Subcutaneous abdominal adipose tissue (tissue), 5 donors: ENCODE measurements around the gene NSF.
"Not testable (repeated sequence)": the region's sequence is repeated elsewhere in the genome, so short reads cannot be mapped to it uniquely, and the experiment has no call there.

ENCODE experiments used
- H3K27ac ChIP-seq: one replicate; pipeline ENCODE4 v1.7.0; 2013; ENCODE audit warnings: low read depth, mild to moderate bottlenecking, inconsistent platforms, low read length, moderate library complexity
- H3K27me3 ChIP-seq, 5 donors: one replicate each; pipeline ENCODE4 v1.7.0; 2013; ENCODE audit warnings: low read length in 5 of 5, inconsistent platforms in 1 of 5; ENCODE audit not compliant: control insufficient read depth in 5 of 5, insufficient read depth in 4 of 5
- H3K36me3 ChIP-seq, 5 donors: one replicate each; pipeline ENCODE4 v1.7.0; 2013; ENCODE audit warnings: low read length in 5 of 5; ENCODE audit not compliant: control insufficient read depth in 5 of 5, insufficient read depth in 5 of 5
- H3K4me1 ChIP-seq, 5 donors: one replicate each; pipeline ENCODE4 v1.7.0; 2013; ENCODE audit warnings: low read length in 5 of 5, mild to moderate bottlenecking in 3 of 5, moderate library complexity in 1 of 5; ENCODE audit not compliant: control insufficient read depth in 5 of 5, insufficient read depth in 5 of 5
- H3K4me3 ChIP-seq, 5 donors: one replicate each; pipeline ENCODE4 v1.7.0; 2013; ENCODE audit warnings: low read length in 5 of 5, low read depth in 1 of 5
- H3K9ac ChIP-seq, 5 donors: one replicate each; pipeline ENCODE4 v1.7.0; 2013; ENCODE audit warnings: low read length in 5 of 5, mild to moderate bottlenecking in 4 of 5, moderate library complexity in 3 of 5
- H3K9me3 ChIP-seq, 5 donors: one replicate each; pipeline ENCODE4 v1.7.0; 2013; ENCODE audit warnings: low read length in 5 of 5; ENCODE audit not compliant: control insufficient read depth in 5 of 5
- donor health status: healthy.
- donor health status: healthy.
- donor health status: healthy.
- donor health status: healthy.
- donor health status: healthy.

Gene NSF

DNA sequence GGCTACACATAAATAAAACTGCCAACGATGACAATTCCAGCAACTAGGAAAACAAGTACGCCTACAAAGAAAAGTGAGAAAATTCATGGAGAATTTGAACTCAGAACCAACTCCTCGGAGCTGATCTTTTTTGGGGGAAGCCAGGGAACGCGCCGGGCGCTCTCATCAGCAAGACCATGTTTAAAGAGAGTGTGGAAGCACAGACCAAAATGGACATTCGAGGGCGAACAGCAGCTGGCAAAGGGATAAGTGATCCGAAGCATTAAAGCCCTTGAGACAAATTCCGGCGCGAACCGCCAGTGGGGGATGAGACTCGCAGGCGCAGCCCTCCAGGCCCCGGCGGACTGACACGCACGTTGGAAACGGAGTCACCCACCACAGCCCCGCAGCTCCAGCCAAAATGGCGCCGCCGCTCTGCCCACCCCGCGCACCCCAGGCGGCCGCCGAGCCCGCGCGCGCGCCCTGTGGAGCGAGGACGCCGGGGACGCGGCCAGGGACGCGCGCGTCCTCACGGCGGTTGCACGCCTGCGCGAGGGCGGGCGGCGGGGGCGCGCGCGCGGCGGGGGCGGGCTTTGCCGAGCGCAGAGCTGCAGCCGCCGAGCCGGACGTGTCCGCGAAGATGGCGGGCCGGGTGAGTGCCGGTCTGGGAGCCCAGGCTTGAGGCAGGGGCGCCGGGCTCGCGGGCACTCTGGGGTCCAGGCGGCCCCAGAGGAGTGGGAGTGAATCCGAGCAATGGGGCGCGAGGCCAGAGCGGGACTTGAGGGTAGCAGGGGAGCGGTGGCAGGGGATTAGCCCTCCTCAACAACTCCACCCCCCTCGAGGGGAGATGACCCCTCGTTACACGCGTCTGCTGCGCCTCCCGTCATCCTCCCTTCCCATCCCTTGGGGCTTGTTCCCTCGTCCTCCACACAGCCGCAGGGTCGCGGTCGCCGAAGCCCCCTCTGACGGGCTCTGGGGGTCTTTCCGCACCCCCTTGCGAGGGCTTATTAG, at the start of gene NSF:
NSF (plus strand) TSS at position 513 of the 990 bp plus-strand sequence; CDS start at position 620, 107 bp downstream.
- H3K27ac ChIP-seq, H3K9me3 ChIP-seq, H3K4me3 ChIP-seq, H3K36me3 ChIP-seq, H3K9ac ChIP-seq, H3K4me1 ChIP-seq, H3K27me3 ChIP-seq: not testable (repeated sequence)

DNA sequence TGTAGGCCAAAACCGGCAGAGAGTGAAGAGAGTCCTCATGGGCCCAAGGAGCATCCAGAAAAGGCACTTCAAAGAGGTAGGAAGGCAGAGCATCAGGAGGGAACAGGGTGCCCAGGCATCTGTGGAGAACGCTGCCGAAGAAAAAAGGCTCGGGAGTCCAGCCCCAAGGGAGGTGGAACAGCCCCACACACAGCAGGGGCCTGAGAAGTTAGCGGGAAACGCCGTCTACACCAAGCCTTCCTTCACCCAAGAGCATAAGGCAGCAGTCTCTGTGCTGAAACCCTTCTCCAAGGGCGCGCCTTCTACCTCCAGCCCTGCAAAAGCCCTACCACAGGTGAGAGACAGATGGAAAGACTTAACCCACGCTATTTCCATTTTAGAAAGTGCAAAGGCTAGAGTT, 41.9 kb upstream of the NSF start:
- H3K27me3 ChIP-seq, H3K9ac ChIP-seq, H3K4me1 ChIP-seq, H3K4me3 ChIP-seq, H3K36me3 ChIP-seq, H3K27ac ChIP-seq, H3K9me3 ChIP-seq: not testable (repeated sequence)

- H3K27ac ChIP-seq, H3K27me3 ChIP-seq, H3K36me3 ChIP-seq, H3K9ac ChIP-seq, H3K9me3 ChIP-seq, H3K4me1 ChIP-seq, H3K4me3 ChIP-seq: not testable (repeated sequence)
These were observed 31.3 kb upstream of the NSF start for GRCh38 chr17:46559155-46559554.

DNA sequence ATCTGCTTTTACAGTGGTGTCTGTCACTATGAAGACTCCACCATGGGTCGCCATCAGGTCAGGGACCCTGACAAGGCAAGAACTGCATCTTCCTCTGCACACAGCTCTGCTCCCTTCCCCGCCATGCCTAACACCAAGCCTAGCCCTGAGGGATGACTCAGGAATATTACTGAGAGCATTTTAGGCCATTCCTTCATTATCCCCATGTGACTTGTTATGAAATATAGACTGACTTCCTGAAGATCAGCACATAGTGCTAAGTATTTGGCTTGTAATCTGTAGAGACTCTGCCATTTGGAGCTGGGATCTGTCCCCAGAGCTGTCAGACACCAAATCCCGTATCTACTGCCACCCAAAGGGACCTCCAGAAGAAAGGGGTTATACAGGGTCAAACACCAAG, 30.4 kb upstream of the NSF start:
- H3K4me1 ChIP-seq, result not testable (repeated sequence)

GRCh38 chr17:46566284-46566683, 24.2 kb upstream of the NSF start:
- not testable (repeated sequence) for H3K4me1 ChIP-seq, H3K9me3 ChIP-seq, H3K27me3 ChIP-seq, H3K27ac ChIP-seq, H3K36me3 ChIP-seq, H3K9ac ChIP-seq, H3K4me3 ChIP-seq

More for the DNA sequence above, 30.4 kb upstream of the NSF start:
- not testable (repeated sequence) for H3K9ac ChIP-seq, H3K27me3 ChIP-seq, H3K36me3 ChIP-seq, H3K4me3 ChIP-seq, H3K9me3 ChIP-seq, H3K27ac ChIP-seq

DNA sequence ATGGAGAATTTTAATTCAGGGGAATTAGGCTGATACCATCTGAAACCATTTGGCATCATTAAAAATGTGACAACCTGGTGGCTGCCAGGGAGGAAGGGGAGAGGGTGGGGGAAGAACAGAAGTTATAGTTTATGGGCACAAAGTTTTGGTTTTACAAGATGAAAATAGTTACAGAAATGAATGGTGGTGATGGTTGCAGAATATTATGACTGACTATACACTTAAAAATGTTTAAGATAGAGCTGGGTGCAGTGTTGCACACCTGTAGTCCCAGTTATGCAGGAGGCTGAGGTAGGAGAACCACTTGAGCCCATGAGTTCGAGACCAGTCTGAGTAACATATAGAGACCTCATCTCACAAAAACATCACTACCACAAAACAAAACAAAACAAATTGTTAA, 23.5 kb upstream of the NSF start:
- H3K9ac ChIP-seq, H3K4me3 ChIP-seq, H3K27me3 ChIP-seq, H3K9me3 ChIP-seq, H3K36me3 ChIP-seq, H3K27ac ChIP-seq, H3K4me1 ChIP-seq: not testable (repeated sequence)

GRCh38 chr17:46571796-46572195, 18.7 kb upstream of the NSF start:
- H3K4me1 ChIP-seq, result not testable (repeated sequence)

DNA sequence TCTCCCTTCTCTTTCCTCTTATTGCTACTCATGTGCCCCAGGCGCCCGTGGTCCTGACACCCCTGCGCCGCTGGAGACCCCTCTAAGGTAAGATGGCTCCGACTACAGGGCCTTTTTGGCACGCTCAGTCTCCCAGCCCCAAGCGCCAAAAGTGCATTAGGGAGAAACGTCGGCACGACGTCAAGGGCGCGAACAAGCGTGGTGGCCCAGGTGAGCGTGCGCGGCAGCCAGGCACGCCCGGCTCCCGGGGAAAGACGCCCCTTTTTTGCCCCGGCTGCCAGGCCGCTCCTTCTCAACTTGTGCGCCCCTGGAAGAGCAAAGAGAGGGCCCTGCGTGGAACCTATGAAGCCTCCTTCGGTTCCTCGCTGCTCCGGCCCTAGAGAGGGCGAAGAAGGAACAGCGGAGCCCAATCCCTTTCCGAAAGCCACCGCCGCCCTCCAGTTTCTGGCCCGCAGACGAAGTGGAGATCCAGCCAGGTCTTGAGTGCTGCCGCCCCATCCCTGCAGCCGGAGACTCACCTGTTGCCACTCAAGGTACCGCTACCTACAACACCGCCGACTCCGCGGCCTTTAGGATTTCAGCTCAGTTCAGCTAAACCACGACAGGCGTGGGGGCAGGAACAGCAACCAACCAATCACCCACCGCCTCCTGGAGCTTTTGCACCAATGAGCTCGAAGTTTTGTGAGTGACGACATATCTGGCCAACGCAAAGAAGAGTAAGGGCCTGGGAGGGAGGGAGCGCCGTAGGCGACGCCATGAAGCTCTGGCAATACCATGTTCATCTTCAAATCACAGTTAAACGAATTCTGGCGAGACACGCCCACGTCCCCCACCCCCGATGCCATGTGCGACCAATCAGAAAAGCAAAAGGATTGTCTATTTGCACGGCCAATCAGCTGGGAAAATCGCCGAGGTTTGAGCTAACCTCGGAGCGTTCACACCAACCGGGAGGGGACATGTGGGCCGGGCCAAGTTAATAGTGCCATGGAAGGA, 11.1 kb upstream of the NSF start, which contains the start of gene ARL17A:
ARL17A (minus strand) TSS at position 609 of the 993 bp plus-strand sequence. CDS start 3,369 bp downstream, outside the sequence.
- not testable (repeated sequence) for H3K36me3 ChIP-seq, H3K27ac ChIP-seq
- peak within 1 kb of the TSS in 1 of 5 donors; percentile 44 for H3K4me3 ChIP-seq

More at GRCh38 chr17:46571796-46572195, 18.7 kb upstream of the NSF start:
- H3K27ac ChIP-seq, H3K27me3 ChIP-seq, H3K9me3 ChIP-seq, H3K36me3 ChIP-seq, H3K9ac ChIP-seq, H3K4me3 ChIP-seq: not testable (repeated sequence)

DNA sequence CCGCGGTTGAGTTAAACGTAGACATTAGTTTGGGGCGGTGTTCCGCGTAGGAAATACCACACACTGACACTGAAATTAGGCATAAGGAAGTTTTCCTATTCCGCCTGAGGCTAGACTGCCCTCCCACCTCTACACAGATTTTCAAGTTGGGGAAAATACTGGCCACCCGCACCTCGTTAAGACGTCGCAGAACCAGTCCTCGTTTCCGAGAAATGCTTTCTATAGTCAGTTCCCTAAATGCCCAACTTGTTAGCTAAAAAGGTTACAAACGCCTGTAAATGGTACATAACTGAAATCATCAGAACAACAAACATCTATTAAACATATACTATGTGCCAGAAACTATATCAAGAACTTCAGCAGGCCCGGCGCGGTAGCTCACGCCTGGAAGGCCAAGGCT, 10.4 kb upstream of the NSF start:
- peak overlapping the region in 1 of 5 donors; percentile 44 for H3K4me3 ChIP-seq
- not testable (repeated sequence) for H3K27me3 ChIP-seq, H3K9me3 ChIP-seq, H3K27ac ChIP-seq, H3K4me1 ChIP-seq, H3K36me3 ChIP-seq, H3K9ac ChIP-seq

More for the DNA sequence above, 11.1 kb upstream of the NSF start, which contains the start of gene ARL17A:
- H3K4me1 ChIP-seq, H3K27me3 ChIP-seq, H3K9ac ChIP-seq, H3K9me3 ChIP-seq: not testable (repeated sequence)

DNA sequence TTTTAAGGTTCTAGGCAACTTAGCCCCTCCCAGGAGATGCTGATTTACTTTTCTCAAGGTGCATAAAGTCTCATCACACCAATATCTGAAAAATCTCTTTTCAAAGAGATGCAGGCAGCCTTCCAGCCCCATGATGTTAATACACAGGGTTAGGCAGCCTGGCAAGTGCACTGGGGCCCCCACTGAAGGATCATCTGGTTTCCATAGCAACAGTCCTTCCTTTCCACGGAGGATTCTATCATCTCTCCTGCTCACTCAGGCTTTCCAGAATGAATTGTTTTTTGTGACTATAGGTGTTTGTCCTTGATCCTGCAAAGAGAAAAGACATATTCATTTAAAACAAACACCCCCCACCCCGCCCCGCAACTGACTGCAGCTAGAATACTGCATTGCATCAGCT, 5.0 kb upstream of the NSF start:
- not testable (repeated sequence) for H3K4me1 ChIP-seq, H3K36me3 ChIP-seq, H3K4me3 ChIP-seq, H3K27ac ChIP-seq, H3K9ac ChIP-seq, H3K9me3 ChIP-seq, H3K27me3 ChIP-seq
